Endothelial cell of umbilical vein (primary cell): ENCODE data around the gene KLF15. TPM values are rescaled to one million over a fixed set of nuclear protein-coding genes. Genes with fewer than 3 reads are reported as not detected.

Experiments used
- BruUV-seq: library from RNA; stranded (reverse); fragments of 400-500 nt; replicated peaks from 2 replicates; lab custom pipeline; 2021; lab: Mats Ljungman, UMichigan
- CTCF ChIA-PET: fragments of 300-600, 350-600 bp; sonication (Branson Sonifier 250); formaldehyde crosslinking; loops from one replicate; lab custom pipeline; 2021; ENCODE audit warnings: antibody characterized with exemption, inconsistent platforms; lab: Charles Lee
- POLR2A ChIA-PET: fragments of 300-600, 350-600 bp; sonication (Branson Sonifier 250); formaldehyde crosslinking; loops from one replicate; lab custom pipeline; 2021; ENCODE audit warnings: antibody characterized with exemption, inconsistent platforms; lab: Charles Lee
- DNase-seq: peaks from one replicate; pipeline ENCODE4 v3.0.0-alpha.2; 2011; ENCODE audit warnings: low read depth, low spot score
- FAIRE-seq: peaks from 2 replicates; lab custom pipeline; 2011; peaks lifted over from hg19 to GRCh38; lab: Jason Lieb, UNC
- H2AFZ ChIP-seq: 2 replicates; pipeline ENCODE4 v1.6.0; 2012; ENCODE audit warnings: low read depth, low read length, control low read depth, inconsistent platforms
- H3K27ac ChIP-seq: 2 replicates; pipeline ENCODE4 v1.5.1; 2011; ENCODE audit warnings: low read depth, mild to moderate bottlenecking, control low read depth, low read length, moderate library complexity; ENCODE audit not compliant: insufficient read depth
- H3K27me3 ChIP-seq, 2 experiments: 2 replicates each; pipeline versions ENCODE4 v1.6.0 to v1.6.1; 2011; ENCODE audit warnings: low read length in 2 of 2, mixed read lengths in 1 of 2; ENCODE audit not compliant: control insufficient read depth in 2 of 2, insufficient read depth in 2 of 2
- H3K36me3 ChIP-seq, 2 experiments: 2 replicates in 1 of 2; 3 replicates in 1 of 2; pipeline ENCODE4 v1.5.1; 2011; ENCODE audit warnings: low read length in 2 of 2, mild to moderate bottlenecking in 1 of 2, moderate library complexity in 1 of 2; ENCODE audit not compliant: control insufficient read depth in 2 of 2, insufficient read depth in 2 of 2; ENCODE audit errors: extremely low read depth in 1 of 2
- H3K4me1 ChIP-seq: 3 replicates; pipeline ENCODE4 v1.5.1; 2011; ENCODE audit warnings: mild to moderate bottlenecking, low read length; ENCODE audit not compliant: control insufficient read depth, insufficient read depth; ENCODE audit errors: extremely low read depth
- H3K4me2 ChIP-seq: 2 replicates; pipeline ENCODE4 v1.6.1; 2011; ENCODE audit warnings: low read length, control low read depth, mixed read lengths; ENCODE audit not compliant: insufficient read depth
- H3K4me3 ChIP-seq, 3 experiments: fragments of 200-600 bp in 1 of 3; sonication (generic), shearing (Covaris generic) in 1 of 3; replicated peaks in 1 of 3; 2 replicates each; pipeline ENCODE4 v1.5.1; 2011 to 2016; ENCODE audit warnings: control low read depth in 3 of 3, low read length in 3 of 3, mild to moderate bottlenecking in 2 of 3, inconsistent platforms in 1 of 3, low read depth in 1 of 3, moderate library complexity in 1 of 3; ENCODE audit not compliant: insufficient read depth in 1 of 3
- H3K79me2 ChIP-seq: 2 replicates; pipeline ENCODE4 v1.6.0; 2012; ENCODE audit warnings: low read length, inconsistent platforms; ENCODE audit not compliant: control insufficient read depth, insufficient read depth
- H3K9ac ChIP-seq: replicated peaks from 2 replicates; pipeline ENCODE3; 2011; ENCODE audit warnings: low read length, control low read depth; ENCODE audit not compliant: insufficient read depth; ENCODE audit errors: extremely low read depth
- H3K9me1 ChIP-seq: replicated peaks from 3 replicates; pipeline ENCODE4 v1.6.0; 2011; ENCODE audit warnings: mild to moderate bottlenecking, low read length; ENCODE audit not compliant: control insufficient read depth, insufficient read depth; ENCODE audit errors: extremely low read depth
- H3K9me3 ChIP-seq: replicated peaks from 2 replicates; pipeline ENCODE4 v1.5.1; 2012; ENCODE audit warnings: low read length, inconsistent platforms; ENCODE audit not compliant: control insufficient read depth, insufficient read depth
- H4K20me1 ChIP-seq: replicated peaks from 2 replicates; pipeline ENCODE3; 2011; ENCODE audit warnings: mild to moderate bottlenecking, low read length; ENCODE audit not compliant: control insufficient read depth, insufficient read depth; ENCODE audit errors: extremely low read depth
- EZH2 ChIP-seq: IDR thresholded peaks from 2 replicates; pipeline ENCODE4 v1.6.1; 2012; ENCODE audit warnings: borderline replicate concordance, low read depth, mild to moderate bottlenecking, moderate library complexity, low read length, inconsistent platforms; ENCODE audit not compliant: severe bottlenecking
- GATA2 ChIP-seq: IDR thresholded peaks from 2 replicates; pipeline ENCODE4 v1.7.0; 2011; ENCODE audit warnings: low read depth, mild to moderate bottlenecking, moderate library complexity, mixed read lengths, low read length; ENCODE audit not compliant: insufficient read length, insufficient read depth
- JUN ChIP-seq: IDR thresholded peaks from 2 replicates; pipeline ENCODE4 v1.6.1; 2011; ENCODE audit warnings: borderline replicate concordance, low read depth; ENCODE audit not compliant: insufficient read length, insufficient read depth
- POLR2A ChIP-seq: IDR thresholded peaks from 2 replicates; pipeline ENCODE4 v1.6.1; 2012; ENCODE audit warnings: low read depth, mild to moderate bottlenecking, control low read depth, low read length
- POLR2AphosphoS5 ChIP-seq: IDR thresholded peaks from 2 replicates; pipeline ENCODE4 v1.6.1; 2012; ENCODE audit warnings: low read depth, mild to moderate bottlenecking, control low read depth, low read length, moderate library complexity; ENCODE audit not compliant: insufficient read depth
- dilution Hi-C: fragments of 300-500 bp; cut with MboI; formaldehyde crosslinking; loops from one replicate; pipeline ENCODE4 v1.15.0; 2019; ENCODE audit warnings: low sequenced_read_pairs; ENCODE audit not compliant: extremely low pct_ligation_motif_present
- intact Hi-C: fragments of 100-400 bp; cut with micrococcal nuclease; formaldehyde crosslinking; loops from one replicate; pipeline ENCODE4 v1.10.0; 2022
- polyA plus RNA-seq, 4 experiments: library from polyadenylated mRNA; depleted of rRNA in 3 of 4; stranded (reverse) in 3 of 4; unstranded in 1 of 4; fragments of >200 nt; gene quantifications; 2 replicates each; pipeline versions ENCODE4 v1.2.1 to v1.2.3, GENCODE V29; 2011 to 2012; ENCODE audit warnings: missing spikeins in 1 of 4
- total RNA-seq: library from RNA; stranded (reverse); gene quantifications from 2 replicates; pipeline ENCODE4 v1.2.3, GENCODE V29; 2021
- TF ChIP-seq, protein P1 (sequence below), 2 donors: IDR thresholded peaks; 1 replicate in 1 of 2; 2 replicates in 1 of 2; pipeline ENCODE4 v1.5.1; 2011; ENCODE audit warnings: low read length in 2 of 2, mild to moderate bottlenecking in 2 of 2, moderate library complexity in 2 of 2, control low read depth in 1 of 2, inconsistent platforms in 1 of 2, low read depth in 1 of 2; ENCODE audit not compliant: insufficient read depth in 1 of 2; ENCODE audit errors: extremely low read depth in 1 of 2
- TF ChIP-seq, protein P2 (sequence below): IDR thresholded peaks from 2 replicates; pipeline ENCODE4 v1.6.1; 2011; ENCODE audit not compliant: insufficient read depth, insufficient read length

KLF15 gene
- total and polyA plus RNA-seq, 2 donors (not counting 3 experiments of a cell fraction or from before 2014, with no cell fraction given), result 2.2 to 3.0 TPM

DNA sequence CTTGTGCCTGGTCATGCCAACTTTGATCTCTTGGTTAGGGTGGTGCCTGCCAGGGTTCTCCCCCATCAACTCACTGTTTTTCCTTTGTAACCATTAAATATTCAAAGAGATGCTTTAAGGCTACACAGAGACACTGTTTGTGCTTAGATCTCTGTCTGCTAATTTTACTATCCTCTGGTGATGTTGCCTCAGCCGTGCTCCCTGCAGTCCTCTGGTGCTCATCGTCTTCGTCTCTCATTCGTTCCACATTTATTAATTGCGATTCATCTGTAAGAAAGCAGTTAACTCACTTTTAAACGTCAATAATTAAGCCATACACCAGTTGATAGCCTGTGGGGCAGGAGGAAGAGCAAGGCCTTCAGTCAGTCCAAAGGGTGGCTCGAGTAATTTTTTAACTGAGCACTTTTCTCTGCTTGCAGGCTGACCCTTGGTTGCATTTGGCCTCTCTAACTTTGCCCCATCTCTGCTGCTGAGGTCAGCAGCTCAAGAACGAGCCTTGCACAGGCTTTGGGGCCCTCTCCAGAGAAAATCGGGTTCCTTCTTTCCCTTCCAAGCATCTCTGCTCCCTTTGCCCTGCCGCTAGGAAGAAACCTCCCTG is 62.9 kb downstream of the KLF15 start:
- Histone ChIP-seq H3K79me2 (no peaks in the 10 kb centered on the region), H3K4me1 (peaks cover 5% of the 10 kb centered on the region), H3K27ac (no peak overlapping the region), H3K9me3 (no peaks in the 10 kb centered on the region), H3K27me3 (no peaks in the 10 kb centered on the region), H3K9ac (no peak overlapping the region), H2AFZ (no peak overlapping the region), H4K20me1 (no peaks in the 10 kb centered on the region), H3K9me1 (no peaks in the 10 kb centered on the region), H3K4me3 (no peak overlapping the region), H3K4me2 (no peak overlapping the region), H3K36me3 (no peaks in the 10 kb centered on the region)
- FAIRE-seq (no peak), DNase-seq (no peak)
- ChIA-PET POLR2A (no interaction called here), CTCF (no interaction called here)
- dilution Hi-C loops (no loop called here), intact Hi-C loops (no loop called here)
- BruUV-seq, result no TSS peak
- TF ChIP-seq, protein P1, sequence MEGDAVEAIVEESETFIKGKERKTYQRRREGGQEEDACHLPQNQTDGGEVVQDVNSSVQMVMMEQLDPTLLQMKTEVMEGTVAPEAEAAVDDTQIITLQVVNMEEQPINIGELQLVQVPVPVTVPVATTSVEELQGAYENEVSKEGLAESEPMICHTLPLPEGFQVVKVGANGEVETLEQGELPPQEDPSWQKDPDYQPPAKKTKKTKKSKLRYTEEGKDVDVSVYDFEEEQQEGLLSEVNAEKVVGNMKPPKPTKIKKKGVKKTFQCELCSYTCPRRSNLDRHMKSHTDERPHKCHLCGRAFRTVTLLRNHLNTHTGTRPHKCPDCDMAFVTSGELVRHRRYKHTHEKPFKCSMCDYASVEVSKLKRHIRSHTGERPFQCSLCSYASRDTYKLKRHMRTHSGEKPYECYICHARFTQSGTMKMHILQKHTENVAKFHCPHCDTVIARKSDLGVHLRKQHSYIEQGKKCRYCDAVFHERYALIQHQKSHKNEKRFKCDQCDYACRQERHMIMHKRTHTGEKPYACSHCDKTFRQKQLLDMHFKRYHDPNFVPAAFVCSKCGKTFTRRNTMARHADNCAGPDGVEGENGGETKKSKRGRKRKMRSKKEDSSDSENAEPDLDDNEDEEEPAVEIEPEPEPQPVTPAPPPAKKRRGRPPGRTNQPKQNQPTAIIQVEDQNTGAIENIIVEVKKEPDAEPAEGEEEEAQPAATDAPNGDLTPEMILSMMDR (IDR thresholded peaks at IDR 0.05; ENCODE audit: extremely low read depth in 1 of 2, insufficient read depth in 1 of 2, low read depth in 1 of 2, low read length in 2 of 2), result no peak
- TF ChIP-seq GATA2, result no peak
- TF ChIP-seq EZH2, result no peak
- no peak for TF ChIP-seq POLR2AphosphoS5
- TF ChIP-seq POLR2A, result no peak
- TF ChIP-seq, protein P2, sequence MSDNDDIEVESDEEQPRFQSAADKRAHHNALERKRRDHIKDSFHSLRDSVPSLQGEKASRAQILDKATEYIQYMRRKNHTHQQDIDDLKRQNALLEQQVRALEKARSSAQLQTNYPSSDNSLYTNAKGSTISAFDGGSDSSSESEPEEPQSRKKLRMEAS, result no peak
- TF ChIP-seq JUN, result no peak
